ENCODE data around the gene OR51V1. TPM values are rescaled to one million over a fixed set of nuclear protein-coding genes. Genes with fewer than 3 reads are reported as not detected.

Gene OR51V1
- total and polyA plus RNA-seq, 8 donors: not detected

DNA sequence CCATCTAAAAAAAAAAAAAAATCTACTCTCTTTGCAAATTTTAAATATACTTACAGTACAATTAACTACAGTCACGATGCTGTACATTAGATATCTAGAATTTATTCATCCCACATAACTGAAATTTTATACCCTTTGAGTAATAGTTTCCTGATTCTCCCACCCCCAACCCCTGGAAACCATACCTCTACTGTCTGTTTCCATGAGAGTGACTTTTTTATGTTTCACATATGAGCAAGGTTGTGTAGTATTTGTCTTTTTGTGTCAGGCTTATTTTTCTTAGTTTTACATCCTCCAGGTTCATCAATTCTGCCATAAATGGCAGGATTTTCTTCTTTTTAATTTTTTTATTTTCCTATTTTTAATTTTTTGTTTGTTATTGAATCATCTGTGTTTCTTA lies 23.2 kb upstream of the OR51V1 start:
- Histone ChIP-seq H3K4me3 (no peak overlapping the region), H3K4me1 (no peaks in the 10 kb centered on the region), H3K27me3 (no peaks in the 10 kb centered on the region), H3K27ac (no peak overlapping the region), H3K9me3 (no peaks in the 10 kb centered on the region), H3K36me3 (no peaks in the 10 kb centered on the region)
- DNase-seq (no peak), ATAC-seq (no peak), FAIRE-seq (no peak)
- TF ChIP-seq, protein P1, sequence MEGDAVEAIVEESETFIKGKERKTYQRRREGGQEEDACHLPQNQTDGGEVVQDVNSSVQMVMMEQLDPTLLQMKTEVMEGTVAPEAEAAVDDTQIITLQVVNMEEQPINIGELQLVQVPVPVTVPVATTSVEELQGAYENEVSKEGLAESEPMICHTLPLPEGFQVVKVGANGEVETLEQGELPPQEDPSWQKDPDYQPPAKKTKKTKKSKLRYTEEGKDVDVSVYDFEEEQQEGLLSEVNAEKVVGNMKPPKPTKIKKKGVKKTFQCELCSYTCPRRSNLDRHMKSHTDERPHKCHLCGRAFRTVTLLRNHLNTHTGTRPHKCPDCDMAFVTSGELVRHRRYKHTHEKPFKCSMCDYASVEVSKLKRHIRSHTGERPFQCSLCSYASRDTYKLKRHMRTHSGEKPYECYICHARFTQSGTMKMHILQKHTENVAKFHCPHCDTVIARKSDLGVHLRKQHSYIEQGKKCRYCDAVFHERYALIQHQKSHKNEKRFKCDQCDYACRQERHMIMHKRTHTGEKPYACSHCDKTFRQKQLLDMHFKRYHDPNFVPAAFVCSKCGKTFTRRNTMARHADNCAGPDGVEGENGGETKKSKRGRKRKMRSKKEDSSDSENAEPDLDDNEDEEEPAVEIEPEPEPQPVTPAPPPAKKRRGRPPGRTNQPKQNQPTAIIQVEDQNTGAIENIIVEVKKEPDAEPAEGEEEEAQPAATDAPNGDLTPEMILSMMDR (IDR thresholded peaks at IDR 0.05): no peak
- intact Hi-C loops (cut with DNase I): no loop called here
- 51 to 55% methylated on average over 1 of the region's 1 CpG for WGBS, 2 donors

DNA sequence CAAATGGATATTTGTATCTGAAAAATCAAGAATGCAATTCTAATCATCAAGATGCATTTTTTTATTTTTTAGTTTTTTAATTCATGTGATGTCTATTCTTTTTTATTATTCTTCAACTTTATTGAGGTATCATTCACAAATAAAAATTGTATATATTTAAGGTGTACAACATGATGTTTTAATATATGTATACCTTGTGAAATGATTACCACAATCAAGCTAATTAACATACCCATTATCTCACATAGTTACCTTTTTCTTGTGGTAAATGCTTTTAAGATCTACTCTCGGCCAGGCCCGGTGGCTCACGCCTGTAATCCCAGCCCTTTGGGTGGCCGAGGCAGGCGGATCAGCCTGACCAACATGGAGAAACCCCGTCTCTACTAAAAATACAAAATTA lies 22.7 kb upstream of the OR51V1 start:
- Histone ChIP-seq H3K27ac (no peak overlapping the region), H3K27me3 (no peaks in the 10 kb centered on the region), H3K4me3 (no peak overlapping the region), H3K4me1 (no peaks in the 10 kb centered on the region), H3K36me3 (no peaks in the 10 kb centered on the region), H3K9me3 (no peaks in the 10 kb centered on the region)
- intact Hi-C loops (cut with DNase I): no loop called here
- 64 to 78% methylated on average over 6 of the region's 6 CpGs for WGBS, 2 donors
- no peak for DNase-seq
- no peak for FAIRE-seq
- TF ChIP-seq, protein P1 (IDR thresholded peaks at IDR 0.05): no peak
- no peak for ATAC-seq

DNA sequence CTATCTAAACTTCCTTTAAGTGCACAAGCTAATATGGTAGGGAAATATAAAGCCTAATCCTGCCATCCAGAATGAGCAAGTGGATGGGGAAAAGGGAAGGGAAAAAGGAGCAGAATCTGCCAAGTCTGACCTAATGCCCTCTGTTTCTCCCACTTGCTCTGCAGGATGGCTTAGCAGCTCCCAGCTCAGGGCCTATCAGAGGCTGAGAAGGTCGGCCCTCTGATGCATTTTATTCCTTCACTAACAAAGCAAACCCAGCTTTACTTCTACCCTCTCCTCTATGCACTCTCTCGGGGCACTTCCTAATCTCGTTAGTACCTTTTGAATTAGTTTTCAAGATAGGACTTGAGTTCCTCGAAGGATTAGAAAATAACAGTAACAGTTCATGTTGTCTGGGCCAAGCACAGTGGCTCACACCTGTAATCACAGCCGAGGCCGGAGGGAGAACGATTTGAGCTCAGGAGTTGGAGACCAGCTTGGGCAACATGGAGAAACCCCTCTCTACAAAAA lies 9.9 kb upstream of the OR51V1 start:
- no peak overlapping the region for H3K4me3 ChIP-seq
- TF ChIP-seq, protein P1 (IDR thresholded peaks at IDR 0.05): no peak
- no peaks in the 10 kb centered on the region for H3K9me3 ChIP-seq
- intact Hi-C loops (cut with DNase I): no loop called here
- H3K27ac ChIP-seq: no peak overlapping the region
- H3K4me1 ChIP-seq: no peaks in the 10 kb centered on the region
- WGBS, 2 donors: 30 to 38% methylated on average over 7 of the region's 7 CpGs
- FAIRE-seq (no peak), DNase-seq (no peak), ATAC-seq (no peak)
- H3K27me3 ChIP-seq: no peaks in the 10 kb centered on the region
- H3K36me3 ChIP-seq: no peaks in the 10 kb centered on the region

DNA sequence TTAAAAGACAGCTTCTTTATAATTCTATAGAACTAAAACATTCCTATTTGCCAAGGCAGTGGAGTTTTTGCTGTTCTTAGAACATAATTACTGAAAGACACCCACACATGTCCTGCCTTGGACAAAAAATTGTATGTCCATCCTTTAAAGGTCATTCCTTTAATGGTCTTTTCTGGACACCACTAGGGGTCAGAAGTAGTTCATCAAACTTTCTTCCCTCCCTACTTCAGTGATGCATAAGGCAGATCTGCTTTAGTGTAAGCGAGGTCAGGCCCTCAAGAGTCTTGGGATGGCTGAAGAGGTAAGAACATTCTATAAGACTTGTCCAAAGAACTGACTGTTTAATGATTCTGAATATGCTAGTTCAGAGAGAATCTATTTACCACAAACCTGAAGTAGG lies 4.3 kb upstream of the OR51V1 start:
- H3K4me1 ChIP-seq: no peaks in the 10 kb centered on the region
- ATAC-seq (peak in 3 of 4 donors; percentile 37 to 65 (median 48)), DNase-seq (no peak), FAIRE-seq (no peak)
- TF ChIP-seq, protein P1 (IDR thresholded peaks at IDR 0.05): no peak
- no peaks in the 10 kb centered on the region for H3K27me3 ChIP-seq
- no peak overlapping the region for H3K27ac ChIP-seq
- H3K9me3 ChIP-seq: no peaks in the 10 kb centered on the region
- H3K36me3 ChIP-seq: no peaks in the 10 kb centered on the region
- 13 to 16% methylated on average over 1 of the region's 1 CpG for WGBS, 2 donors
- intact Hi-C loops (cut with DNase I): no loop called here
- no peak overlapping the region for H3K4me3 ChIP-seq

DNA sequence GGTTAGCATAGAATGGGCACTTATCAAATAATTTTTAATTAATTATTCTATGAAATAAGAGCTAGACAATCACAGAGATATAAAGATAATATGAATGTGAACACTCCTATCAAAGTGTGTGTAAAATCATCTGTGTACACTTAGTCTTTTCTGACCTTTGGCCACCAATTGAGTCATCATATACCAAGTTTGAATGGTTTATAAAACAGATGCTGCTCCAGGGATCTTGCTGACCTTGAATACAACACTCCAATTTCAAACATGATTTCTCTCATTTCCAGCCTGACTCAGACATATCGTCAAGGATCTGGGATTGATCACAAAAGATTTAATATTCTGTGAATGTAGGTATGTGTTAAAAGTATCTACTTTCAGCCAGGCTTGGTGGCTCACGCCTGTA lies 2.9 kb upstream of the OR51V1 start:
- H3K4me3 ChIP-seq: no peak overlapping the region
- FAIRE-seq (no peak), ATAC-seq (no peak), DNase-seq (no peak)
- no peaks in the 10 kb centered on the region for H3K9me3 ChIP-seq
- H3K4me1 ChIP-seq: no peaks in the 10 kb centered on the region
- WGBS, 2 donors: 37 to 42% methylated on average over 2 of the region's 2 CpGs
- TF ChIP-seq, protein P1 (IDR thresholded peaks at IDR 0.05): no peak
- no peak overlapping the region for H3K27ac ChIP-seq
- H3K27me3 ChIP-seq: no peaks in the 10 kb centered on the region
- no peaks in the 10 kb centered on the region for H3K36me3 ChIP-seq
- intact Hi-C loops (cut with DNase I): no loop called here

Data from pancreas (tissue), 10 donors.